KMS-11 (cell line): ENCODE data around the gene HDAC4.

Experiments used
- H2AFZ ChIP-seq: fragments of 200-600 bp; sonication (generic); 2 replicates; pipeline ENCODE4 v1.6.1; 2016; ENCODE audit warnings: antibody characterized with exemption, mixed run types, low read depth
- H3K27ac ChIP-seq: fragments of 200-600 bp; sonication (generic); 2 replicates; pipeline ENCODE4 v1.6.1; 2016; ENCODE audit warnings: mild to moderate bottlenecking, mixed run types
- H3K27me3 ChIP-seq: fragments of 200-600 bp; sonication (generic); 2 replicates; pipeline ENCODE4 v1.6.1; 2017; ENCODE audit warnings: mild to moderate bottlenecking, low read depth, mixed run types, moderate library complexity; ENCODE audit not compliant: insufficient read depth
- H3K36me3 ChIP-seq: fragments of 200-600 bp; sonication (generic); 2 replicates; pipeline ENCODE4 v1.6.1; 2017; ENCODE audit warnings: mild to moderate bottlenecking, mixed run types; ENCODE audit not compliant: insufficient read depth
- H3K4me1 ChIP-seq: fragments of 200-600 bp; sonication (generic); 2 replicates; pipeline ENCODE4 v1.6.1; 2016; ENCODE audit warnings: mild to moderate bottlenecking, low read depth, mixed run types; ENCODE audit not compliant: poor library complexity, severe bottlenecking
- H3K4me2 ChIP-seq: fragments of 200-600 bp; sonication (generic); 2 replicates; pipeline ENCODE4 v1.7.0; 2016; ENCODE audit warnings: mild to moderate bottlenecking, mixed run types
- H3K4me3 ChIP-seq: fragments of 200-600 bp; sonication (generic); IDR thresholded peaks from 2 replicates; pipeline ENCODE4 v1.6.1; 2017; ENCODE audit warnings: low read depth, low read length, mixed read lengths; ENCODE audit not compliant: insufficient read depth
- H3K79me2 ChIP-seq: fragments of 200-600 bp; sonication (generic); 2 replicates; pipeline ENCODE4 v1.6.1; 2016; ENCODE audit warnings: low read depth, mixed run types; ENCODE audit not compliant: insufficient read depth
- H3K9ac ChIP-seq: fragments of 200-600 bp; sonication (generic); 2 replicates; pipeline ENCODE4 v1.6.1; 2016; ENCODE audit warnings: mild to moderate bottlenecking, mixed run types
- H4K20me1 ChIP-seq: fragments of 200-600 bp; sonication (generic); 2 replicates; pipeline ENCODE4 v1.6.1; 2016; ENCODE audit warnings: mild to moderate bottlenecking, mixed run types; ENCODE audit not compliant: insufficient read depth
- TF ChIP-seq, protein P1 (sequence below): fragments of 200-600 bp; sonication (generic); conservative IDR thresholded peaks from 2 replicates; pipeline ENCODE4 v1.6.1; 2017; ENCODE audit warnings: low read depth, mild to moderate bottlenecking, antibody characterized with exemption, low read length, moderate library complexity, mixed read lengths

HDAC4 gene

DNA sequence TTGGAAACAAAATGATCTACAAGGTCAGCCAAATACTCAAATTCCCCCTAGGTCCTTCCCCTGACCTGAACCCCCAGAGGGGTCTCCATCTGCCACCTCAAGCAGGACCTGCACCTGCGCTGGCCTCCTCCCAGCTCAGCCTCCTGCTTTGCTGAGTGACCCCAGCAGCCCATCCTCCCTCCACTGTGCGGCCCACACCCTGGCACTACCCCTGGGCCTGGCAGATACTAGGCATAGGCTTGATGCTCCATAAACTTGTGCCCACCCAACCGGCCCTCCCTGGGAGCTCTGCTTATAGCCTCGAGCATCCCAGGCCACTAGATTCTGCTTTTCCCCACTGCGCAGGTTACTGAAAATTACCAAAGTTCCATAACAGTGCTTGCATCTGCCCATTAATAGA, 156.2 kb downstream of the HDAC4 start:
- Histone ChIP-seq H3K4me3 (no peak overlapping the region), H3K27ac (no peak overlapping the region), H3K4me1 (no peaks in the 10 kb centered on the region), H3K4me2 (no peak overlapping the region), H3K27me3 (no peaks in the 10 kb centered on the region), H3K9ac (no peak overlapping the region), H2AFZ (no peak overlapping the region), H4K20me1 (no peaks in the 10 kb centered on the region), H3K36me3 (no peaks in the 10 kb centered on the region), H3K79me2 (no peaks in the 10 kb centered on the region)
- TF ChIP-seq, protein P1, sequence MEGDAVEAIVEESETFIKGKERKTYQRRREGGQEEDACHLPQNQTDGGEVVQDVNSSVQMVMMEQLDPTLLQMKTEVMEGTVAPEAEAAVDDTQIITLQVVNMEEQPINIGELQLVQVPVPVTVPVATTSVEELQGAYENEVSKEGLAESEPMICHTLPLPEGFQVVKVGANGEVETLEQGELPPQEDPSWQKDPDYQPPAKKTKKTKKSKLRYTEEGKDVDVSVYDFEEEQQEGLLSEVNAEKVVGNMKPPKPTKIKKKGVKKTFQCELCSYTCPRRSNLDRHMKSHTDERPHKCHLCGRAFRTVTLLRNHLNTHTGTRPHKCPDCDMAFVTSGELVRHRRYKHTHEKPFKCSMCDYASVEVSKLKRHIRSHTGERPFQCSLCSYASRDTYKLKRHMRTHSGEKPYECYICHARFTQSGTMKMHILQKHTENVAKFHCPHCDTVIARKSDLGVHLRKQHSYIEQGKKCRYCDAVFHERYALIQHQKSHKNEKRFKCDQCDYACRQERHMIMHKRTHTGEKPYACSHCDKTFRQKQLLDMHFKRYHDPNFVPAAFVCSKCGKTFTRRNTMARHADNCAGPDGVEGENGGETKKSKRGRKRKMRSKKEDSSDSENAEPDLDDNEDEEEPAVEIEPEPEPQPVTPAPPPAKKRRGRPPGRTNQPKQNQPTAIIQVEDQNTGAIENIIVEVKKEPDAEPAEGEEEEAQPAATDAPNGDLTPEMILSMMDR, result no peak

DNA sequence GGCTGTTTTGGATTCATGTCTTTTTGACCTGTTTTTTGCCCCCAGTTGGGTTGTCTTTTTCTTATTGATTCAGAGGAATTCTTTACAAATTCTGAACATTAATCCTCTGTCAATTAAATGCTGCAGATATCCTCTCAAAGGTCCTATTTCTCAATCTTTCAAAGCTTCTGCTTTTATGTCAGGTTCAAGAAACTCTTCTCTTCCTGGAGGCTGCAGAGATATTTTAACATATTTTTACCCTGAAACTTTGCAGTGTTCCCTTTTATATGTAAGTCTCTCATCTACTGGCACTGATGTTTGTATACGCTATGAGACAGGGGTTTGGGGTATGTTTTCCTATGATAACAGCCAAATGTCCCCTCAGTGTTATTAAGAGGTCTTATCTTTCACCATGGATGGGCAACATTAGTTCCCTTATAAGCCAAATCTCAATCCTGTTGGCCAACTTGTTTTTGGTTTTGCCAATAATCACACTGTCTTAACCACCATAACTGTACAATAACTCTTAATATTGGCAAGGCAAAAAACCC, 159.3 kb downstream of the HDAC4 start:
- Histone ChIP-seq H3K36me3 (no peaks in the 10 kb centered on the region), H3K79me2 (no peaks in the 10 kb centered on the region; the same call in 1 of the 2 replicates), H3K4me1 (peaks cover 7% of the 10 kb centered on the region), H3K4me2 (no peak overlapping the region), H4K20me1 (no peaks in the 10 kb centered on the region), H2AFZ (no peak overlapping the region), H3K9ac (no peak overlapping the region), H3K4me3 (no peak overlapping the region), H3K27me3 (no peaks in the 10 kb centered on the region), H3K27ac (no peak overlapping the region)
- TF ChIP-seq, protein P1, result no peak

DNA sequence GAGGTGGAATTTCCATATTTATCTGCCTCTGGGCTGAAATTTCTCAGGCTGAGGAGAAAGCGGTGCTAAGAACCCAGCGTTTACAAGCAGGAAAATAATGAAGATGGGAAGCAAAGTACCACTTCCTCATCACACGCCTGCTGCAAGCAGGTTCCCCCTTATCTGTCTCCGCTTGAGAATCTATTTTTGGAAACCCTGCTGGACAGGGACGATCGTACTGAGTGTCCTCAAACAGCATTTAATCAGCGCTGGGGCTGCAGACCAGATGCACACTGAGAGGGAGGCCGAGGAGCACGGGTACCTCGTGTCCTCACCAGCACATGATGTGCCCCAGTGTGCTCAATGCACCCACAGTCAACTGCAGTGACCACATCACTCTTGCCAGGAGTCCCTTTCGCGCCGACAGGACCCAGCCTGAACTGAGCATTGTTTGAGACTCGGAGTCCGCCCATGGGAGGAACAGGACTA, 160.4 kb downstream of the HDAC4 start:
- no peaks in the 10 kb centered on the region for H4K20me1 ChIP-seq
- H3K79me2 ChIP-seq, result no peaks in the 10 kb centered on the region; the same call in 1 of the 2 replicates
- no peak overlapping the region for H3K4me3 ChIP-seq
- H3K4me1 ChIP-seq, result peaks cover 16% of the 10 kb centered on the region
- H3K9ac ChIP-seq, result no peak overlapping the region
- TF ChIP-seq, protein P1, result no peak
- H3K27ac ChIP-seq, result no peak overlapping the region
- H2AFZ ChIP-seq, result no peak overlapping the region
- H3K4me2 ChIP-seq, result no peak overlapping the region
- H3K27me3 ChIP-seq, result no peaks in the 10 kb centered on the region
- H3K36me3 ChIP-seq, result no peaks in the 10 kb centered on the region

DNA sequence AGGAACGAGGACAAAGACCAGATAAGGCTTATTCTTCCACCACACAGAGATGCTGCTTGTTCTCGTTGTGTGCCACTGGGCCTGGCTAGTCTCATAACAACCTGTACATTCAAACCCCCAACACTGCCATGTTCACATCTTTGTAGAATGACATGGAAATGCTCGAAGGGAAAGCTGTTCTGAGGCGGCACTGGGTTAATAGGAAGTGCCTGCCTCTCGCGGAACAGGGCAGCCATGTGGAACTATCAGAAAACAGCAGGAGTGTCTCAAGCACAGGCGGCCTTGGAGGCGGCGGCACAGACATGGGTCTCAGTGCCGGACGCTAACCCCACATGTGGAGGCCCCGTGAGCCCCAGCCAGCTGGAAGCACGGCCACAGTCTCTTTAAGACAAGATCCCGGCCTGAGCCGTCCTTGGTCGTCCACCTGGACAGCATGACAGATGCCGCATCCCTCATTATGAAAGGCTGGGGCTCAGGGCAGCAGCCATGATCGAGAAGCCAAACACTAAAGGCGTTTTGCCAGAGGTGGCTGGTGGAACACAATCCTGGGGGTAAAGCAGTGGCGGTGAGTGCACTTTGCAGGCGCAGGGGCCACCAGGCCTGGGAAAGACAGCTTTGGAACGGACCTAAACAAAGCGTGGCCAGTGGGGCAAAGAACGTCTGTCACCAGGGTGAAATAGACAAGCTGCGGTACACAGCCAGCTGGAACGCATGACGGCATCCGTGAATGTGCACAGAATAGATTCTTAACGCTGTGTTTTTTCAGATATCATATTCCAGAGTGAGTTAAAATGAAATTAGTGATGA, 161.0 kb downstream of the HDAC4 start:
- H3K4me1 ChIP-seq, result peaks cover 22% of the 10 kb centered on the region
- H3K4me2 ChIP-seq, result no peak overlapping the region
- H3K4me3 ChIP-seq, result no peak overlapping the region
- no peaks in the 10 kb centered on the region for H4K20me1 ChIP-seq
- H3K27me3 ChIP-seq, result no peaks in the 10 kb centered on the region
- no peak overlapping the region for H3K27ac ChIP-seq
- TF ChIP-seq, protein P1, result no peak
- H3K79me2 ChIP-seq, result peaks cover 4% of the 10 kb centered on the region; the same call in 1 of the 2 replicates
- H2AFZ ChIP-seq, result no peak overlapping the region
- H3K9ac ChIP-seq, result no peak overlapping the region
- H3K36me3 ChIP-seq, result no peaks in the 10 kb centered on the region
